A673 (cell line): Measurements from ENCODE around the gene SMARCA4. TPM values are rescaled to one million over a fixed set of nuclear protein-coding genes. Genes with fewer than 3 reads are reported as not detected.

Experiments
- BruUV-seq: library from RNA; stranded (reverse); fragments of 400-500 nt; replicated peaks from 2 replicates; lab custom pipeline; 2021; lab: Mats Ljungman, UMichigan
- CTCF ChIA-PET: fragments of 300-600 bp; sonication (Branson Sonifier 250); formaldehyde crosslinking; loops from one replicate; lab custom pipeline; 2022; ENCODE audit warnings: antibody characterized with exemption; lab: Charles Lee
- POLR2A ChIA-PET: fragments of 300-600 bp; sonication (Branson Sonifier 250); formaldehyde crosslinking; loops from one replicate; lab custom pipeline; 2022; ENCODE audit warnings: antibody characterized with exemption; ENCODE audit not compliant: low non-redundant PET; lab: Charles Lee
- DNase-seq: peaks from one replicate; pipeline ENCODE4 v3.0.0-alpha.2; 2015; ENCODE audit warnings: low spot score
- H3K27ac ChIP-seq: fragments of 200-600 bp; sonication (generic); 2 replicates; pipeline ENCODE4 v1.5.1; 2016; ENCODE audit warnings: mixed run types, low read depth, mild to moderate bottlenecking, mixed read lengths, antibody characterized with exemption, low read length; ENCODE audit not compliant: poor library complexity, severe bottlenecking
- H3K27me3 ChIP-seq: fragments of 200-600 bp; sonication (generic); replicated peaks from 2 replicates; pipeline ENCODE4 v1.6.1; 2017; ENCODE audit warnings: mixed run types, low read depth, mild to moderate bottlenecking, mixed read lengths, antibody characterized with exemption, low read length; ENCODE audit not compliant: insufficient read depth, poor library complexity
- H3K36me3 ChIP-seq: fragments of 200-600 bp; sonication (generic); 2 replicates; pipeline ENCODE4 v1.6.1; 2016; ENCODE audit warnings: mixed run types, mild to moderate bottlenecking, mixed read lengths, antibody characterized with exemption, low read length; ENCODE audit not compliant: insufficient read depth, poor library complexity, severe bottlenecking
- H3K4me1 ChIP-seq: fragments of 200-600 bp; sonication (generic); 2 replicates; pipeline ENCODE4 v1.6.1; 2017; ENCODE audit warnings: mixed run types, mild to moderate bottlenecking, mixed read lengths, antibody characterized with exemption, low read length; ENCODE audit not compliant: insufficient read depth, poor library complexity, severe bottlenecking
- H3K4me3 ChIP-seq: fragments of 200-600 bp; sonication (generic); 2 replicates; pipeline ENCODE4 v1.5.1; 2016; ENCODE audit warnings: low read depth, mixed run types, mild to moderate bottlenecking, mixed read lengths, low read length; ENCODE audit not compliant: poor library complexity, severe bottlenecking
- H3K9me3 ChIP-seq: fragments of 200-600 bp; sonication (generic); 2 replicates; pipeline ENCODE4 v1.6.1; 2016; ENCODE audit warnings: mixed run types, low read depth, mild to moderate bottlenecking, mixed read lengths, antibody characterized with exemption, low read length; ENCODE audit not compliant: poor library complexity, severe bottlenecking
- EZH2 ChIP-seq: fragments of 200-600 bp; sonication (generic); IDR thresholded peaks from 2 replicates; pipeline ENCODE4 v1.6.1; 2017; ENCODE audit warnings: borderline replicate concordance, low read depth, mild to moderate bottlenecking, mixed read lengths, antibody characterized with exemption, low read length; ENCODE audit not compliant: poor library complexity, severe bottlenecking
- intact Hi-C: fragments of 100-400 bp; cut with micrococcal nuclease; formaldehyde crosslinking; loops from one replicate; pipeline ENCODE4 v1.10.0; 2022; ENCODE audit not compliant: unreplicated experiment
- total RNA-seq: library from RNA; stranded (reverse); gene quantifications from 2 replicates; pipeline ENCODE4 v1.2.3, GENCODE V29; 2021
- TF ChIP-seq, protein P1 (sequence below): fragments of 300-800, 200-600 bp; sonication (generic); conservative IDR thresholded peaks from 2 replicates; pipeline ENCODE4 v1.5.1; 2017; ENCODE audit warnings: low read depth, mild to moderate bottlenecking, antibody characterized with exemption, low read length, moderate library complexity, mixed read lengths

Gene SMARCA4
- total RNA-seq, 1 experiment from 2014 or later = 307 TPM

DNA sequence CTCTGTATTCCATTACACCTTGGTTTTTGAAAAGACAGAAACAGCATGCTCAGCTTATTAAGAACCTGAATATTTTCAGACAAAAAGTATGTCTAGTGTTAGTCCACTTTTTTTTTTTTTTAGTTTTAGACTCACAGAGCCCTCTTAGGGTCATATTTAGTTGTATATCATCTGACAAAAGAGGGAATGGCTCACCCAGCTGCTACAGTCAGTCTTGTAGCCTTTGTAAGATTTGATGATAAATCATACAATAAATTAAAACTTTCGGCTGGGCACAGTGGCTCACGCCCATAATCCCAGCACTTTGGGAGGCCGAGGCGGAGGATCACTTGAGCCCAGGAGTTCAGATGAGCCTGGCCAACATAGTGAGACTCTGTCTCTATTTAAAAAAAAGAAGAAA is 84.7 kb downstream of the SMARCA4 start:
- DNase-seq = no peak
- no TSS peak for BruUV-seq
- ChIA-PET POLR2A (no interaction called here), CTCF (interaction anchor here (0.9 kb wide), 1 partner anchor 109 kb away, joined by 3 read pairs; no protein-coding TSS in a partner anchor)
- H3K9me3 ChIP-seq = no peaks in the 10 kb centered on the region
- H3K27ac ChIP-seq = no peak overlapping the region
- intact Hi-C loops = no loop called here
- H3K4me1 ChIP-seq = no peaks in the 10 kb centered on the region
- TF ChIP-seq, protein P1, sequence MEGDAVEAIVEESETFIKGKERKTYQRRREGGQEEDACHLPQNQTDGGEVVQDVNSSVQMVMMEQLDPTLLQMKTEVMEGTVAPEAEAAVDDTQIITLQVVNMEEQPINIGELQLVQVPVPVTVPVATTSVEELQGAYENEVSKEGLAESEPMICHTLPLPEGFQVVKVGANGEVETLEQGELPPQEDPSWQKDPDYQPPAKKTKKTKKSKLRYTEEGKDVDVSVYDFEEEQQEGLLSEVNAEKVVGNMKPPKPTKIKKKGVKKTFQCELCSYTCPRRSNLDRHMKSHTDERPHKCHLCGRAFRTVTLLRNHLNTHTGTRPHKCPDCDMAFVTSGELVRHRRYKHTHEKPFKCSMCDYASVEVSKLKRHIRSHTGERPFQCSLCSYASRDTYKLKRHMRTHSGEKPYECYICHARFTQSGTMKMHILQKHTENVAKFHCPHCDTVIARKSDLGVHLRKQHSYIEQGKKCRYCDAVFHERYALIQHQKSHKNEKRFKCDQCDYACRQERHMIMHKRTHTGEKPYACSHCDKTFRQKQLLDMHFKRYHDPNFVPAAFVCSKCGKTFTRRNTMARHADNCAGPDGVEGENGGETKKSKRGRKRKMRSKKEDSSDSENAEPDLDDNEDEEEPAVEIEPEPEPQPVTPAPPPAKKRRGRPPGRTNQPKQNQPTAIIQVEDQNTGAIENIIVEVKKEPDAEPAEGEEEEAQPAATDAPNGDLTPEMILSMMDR = no peak
- no peak for TF ChIP-seq EZH2
- H3K27me3 ChIP-seq = no peaks in the 10 kb centered on the region
- H3K36me3 ChIP-seq = peaks cover 67% of the 10 kb centered on the region
- no peak overlapping the region for H3K4me3 ChIP-seq

DNA sequence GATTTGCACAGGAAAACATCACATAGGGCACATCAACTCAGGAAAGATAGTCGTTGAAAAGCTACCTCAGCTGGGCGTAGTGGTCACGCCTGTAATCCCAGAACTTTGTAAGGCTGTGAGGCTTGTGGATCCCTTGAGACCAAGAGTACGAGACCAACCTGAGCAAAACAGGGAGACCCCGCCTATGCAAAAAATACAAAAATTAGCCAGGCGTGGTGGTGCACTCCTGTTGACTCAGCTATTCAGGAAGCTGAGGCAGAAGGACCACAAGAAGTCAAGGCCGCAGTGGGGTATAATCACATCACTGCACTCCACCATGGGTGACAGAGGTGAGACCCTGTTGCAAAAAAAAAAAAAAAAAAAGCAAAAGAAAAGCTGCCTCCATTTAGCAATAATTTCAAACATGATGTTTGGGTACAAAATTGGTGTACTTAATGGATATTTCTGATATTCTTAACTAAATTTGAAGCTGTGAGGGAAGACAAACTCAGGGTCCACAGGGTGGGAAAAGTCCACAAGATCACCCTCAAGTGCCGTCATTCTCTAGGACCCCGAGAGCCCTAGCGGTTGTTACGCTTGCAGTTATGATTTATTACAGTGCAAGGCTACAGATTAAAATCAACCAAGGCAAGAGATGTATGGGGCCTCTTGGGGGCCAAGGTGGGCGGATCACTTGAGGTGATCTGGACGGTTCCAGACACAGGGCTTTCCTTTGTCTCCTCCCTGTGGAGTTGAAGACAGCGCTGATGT is 86.0 kb downstream of the SMARCA4 start:
- no peak overlapping the region for H3K4me3 ChIP-seq
- peaks cover 56% of the 10 kb centered on the region for H3K36me3 ChIP-seq
- CTCF ChIA-PET = no interaction called here
- no peaks in the 10 kb centered on the region for H3K4me1 ChIP-seq
- intact Hi-C loops = no loop called here
- H3K27me3 ChIP-seq = no peaks in the 10 kb centered on the region
- no peaks in the 10 kb centered on the region for H3K9me3 ChIP-seq
- no TSS peak for BruUV-seq
- TF ChIP-seq EZH2 = no peak
- TF ChIP-seq, protein P1 = no peak
- POLR2A ChIA-PET = no interaction called here
- H3K27ac ChIP-seq = no peak overlapping the region
- DNase-seq = no peak

DNA sequence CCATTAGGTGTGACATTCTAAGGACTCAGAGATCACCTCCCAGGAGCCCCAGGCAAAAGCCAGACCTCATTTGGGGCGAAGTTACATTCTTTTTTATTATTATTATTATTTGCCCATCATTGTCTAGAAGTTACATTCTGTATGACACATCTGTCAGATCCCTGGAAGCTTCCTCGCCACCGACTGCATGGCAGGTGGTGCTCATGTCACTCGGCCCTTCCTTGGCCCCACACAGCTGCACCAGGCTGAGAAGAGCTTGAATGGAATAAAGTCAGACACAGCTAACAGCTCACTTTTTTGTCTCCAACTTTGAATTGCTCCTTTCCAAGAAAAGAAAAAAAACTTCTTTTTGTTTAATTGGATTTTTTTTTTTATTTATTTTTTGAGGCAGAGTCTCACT is 87.0 kb downstream of the SMARCA4 start:
- no peaks in the 10 kb centered on the region for H3K27me3 ChIP-seq
- no peaks in the 10 kb centered on the region for H3K9me3 ChIP-seq
- DNase-seq = no peak
- intact Hi-C loops = no loop called here
- H3K4me1 ChIP-seq = no peaks in the 10 kb centered on the region
- H3K27ac ChIP-seq = no peak overlapping the region
- ChIA-PET POLR2A (no interaction called here), CTCF (no interaction called here)
- peaks cover 45% of the 10 kb centered on the region for H3K36me3 ChIP-seq
- no TSS peak for BruUV-seq
- no peak for TF ChIP-seq EZH2
- TF ChIP-seq, protein P1 = no peak
- H3K4me3 ChIP-seq = no peak overlapping the region
